HG03108 (cell line): ENCODE measurements around the gene STEAP2.

ENCODE experiments used
- ATAC-seq: cut with Tn5 transposase; IDR thresholded peaks from one replicate; pipeline ENCODE4 v1.9.1; 2021; ENCODE audit warnings: moderate library complexity; ENCODE audit not compliant: unreplicated experiment

STEAP2 gene

DNA sequence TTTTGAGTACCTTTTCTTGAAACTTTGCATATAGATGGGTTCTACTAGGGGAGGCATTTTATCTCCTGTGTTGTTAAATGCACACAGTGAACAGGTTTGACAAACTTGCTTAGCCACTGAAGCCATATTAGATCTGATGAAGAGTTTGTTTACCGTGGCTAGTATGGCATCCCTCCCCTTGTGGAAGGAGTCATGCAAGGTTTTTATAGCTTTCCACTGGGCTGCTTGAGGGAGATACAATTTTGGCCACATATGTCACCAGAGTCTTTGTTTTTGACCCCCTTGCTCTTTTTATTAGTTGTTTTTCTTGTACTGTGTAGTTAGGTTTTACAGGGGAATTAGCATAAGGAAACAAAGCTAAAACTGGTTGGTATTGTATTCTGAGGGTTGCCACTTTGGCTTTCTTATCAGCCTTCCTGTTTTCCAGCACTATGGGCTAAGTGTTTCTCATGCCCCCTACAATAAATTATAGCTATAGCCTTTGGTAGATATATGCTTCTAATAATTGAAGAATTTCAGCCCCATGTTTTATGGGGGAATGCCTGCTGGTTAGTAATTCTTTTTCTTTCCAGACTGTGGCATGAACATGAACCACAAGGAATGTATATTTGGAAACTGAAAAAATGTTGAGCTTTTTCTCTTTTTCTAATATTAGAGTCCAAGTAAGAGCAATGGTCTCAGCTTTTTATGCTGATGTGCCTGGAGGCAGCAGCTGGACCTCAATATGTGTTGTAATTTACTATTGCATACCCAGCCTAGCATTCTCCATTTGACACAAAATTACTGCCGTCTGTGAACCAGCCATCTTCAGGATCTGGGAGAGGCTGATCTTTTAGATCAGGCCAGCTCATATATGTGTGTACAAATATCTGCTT lies 18.4 kb upstream of the STEAP2 start:
- no peak for ATAC-seq

DNA sequence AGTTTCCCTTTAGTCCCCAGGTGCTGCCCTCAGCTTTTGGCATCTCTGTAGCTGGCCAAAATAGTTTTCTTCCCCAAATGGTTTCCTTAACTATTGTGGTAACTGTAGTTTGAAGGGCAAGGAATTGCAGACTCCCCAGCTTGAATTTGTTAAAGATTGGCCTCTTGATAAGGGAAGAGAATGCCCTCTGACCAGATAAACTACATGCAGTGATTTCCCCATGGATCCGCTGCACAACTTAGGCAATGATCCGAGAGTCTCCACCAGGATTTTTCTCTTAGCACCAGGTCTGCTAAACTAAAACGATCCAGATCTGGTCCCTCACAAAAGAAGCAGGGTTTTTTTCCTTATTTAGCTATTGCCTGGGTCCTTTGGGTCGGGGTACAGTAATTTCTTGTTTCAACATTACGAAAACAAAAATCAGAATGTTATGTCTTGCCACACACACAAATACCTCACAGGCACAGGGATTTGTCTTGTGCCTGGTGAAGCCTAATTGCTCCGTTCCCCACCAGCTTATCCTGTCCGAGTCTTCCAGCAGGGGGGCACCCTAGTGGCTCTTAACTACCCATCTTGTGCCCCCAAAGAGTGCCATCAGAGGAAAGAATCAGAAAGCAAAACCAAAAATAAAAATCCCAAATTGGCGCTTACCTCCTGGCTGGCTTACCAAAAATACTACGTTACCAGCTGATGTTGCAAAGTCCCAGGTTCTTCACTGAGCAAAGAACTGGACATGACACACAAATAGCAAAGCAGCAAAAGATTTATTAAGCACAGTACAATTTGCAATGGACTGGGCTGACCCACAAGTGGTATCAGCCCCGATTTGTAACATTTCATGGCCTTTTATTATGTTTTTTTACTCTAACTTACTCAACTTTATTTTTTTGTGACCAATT lies 16.4 kb upstream of the STEAP2 start:
- ATAC-seq = no peak

DNA sequence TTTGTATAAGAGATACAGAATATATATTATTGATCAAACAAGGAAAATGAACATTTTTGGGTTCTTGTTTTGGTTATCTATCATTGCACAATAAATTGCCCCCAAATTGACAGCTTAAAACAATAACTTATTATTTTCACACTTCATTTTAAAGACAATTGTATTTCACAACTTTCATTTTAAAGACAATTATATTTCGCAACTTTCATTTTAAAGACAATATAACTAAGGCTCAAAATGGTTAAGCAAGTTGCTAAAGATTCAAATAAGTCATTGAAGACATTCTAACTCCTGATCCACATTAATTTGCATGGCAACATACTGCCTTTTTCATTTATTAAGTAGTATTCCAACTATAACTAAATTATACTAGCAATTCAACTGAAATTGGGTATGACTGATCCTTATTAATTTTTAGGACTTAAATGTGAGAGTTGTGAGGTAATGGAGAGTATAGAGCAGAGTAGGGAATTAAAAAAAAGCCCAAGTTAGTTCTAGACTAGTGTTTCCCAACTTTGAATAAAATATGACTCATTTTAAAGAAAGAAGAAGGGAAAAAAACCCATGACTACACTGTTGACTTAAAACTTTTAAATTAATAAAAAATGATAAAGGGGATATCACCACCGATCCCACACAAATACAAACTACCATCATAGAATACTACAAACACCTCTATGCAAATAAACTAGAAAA lies 9.9 kb upstream of the STEAP2 start:
- ATAC-seq = no peak

DNA sequence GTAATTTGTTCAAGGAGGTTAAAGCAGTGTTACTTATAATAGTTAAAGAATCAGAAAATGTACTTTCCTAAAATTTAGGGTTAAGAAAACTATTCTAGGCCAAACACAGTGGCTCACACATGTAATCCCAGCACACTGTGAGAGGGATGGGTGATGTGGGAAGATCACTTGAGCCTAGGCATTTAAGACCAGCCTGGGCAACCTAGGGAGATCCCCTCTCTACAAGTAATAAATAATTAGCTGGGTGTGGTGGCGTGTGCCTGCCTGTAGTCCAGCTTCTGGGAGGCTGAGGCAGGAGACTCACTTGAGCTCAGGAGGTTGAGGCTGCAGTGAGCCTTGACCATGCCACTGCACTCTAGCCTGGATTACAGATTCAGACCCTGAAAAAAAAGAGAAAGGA lies 3.6 kb upstream of the STEAP2 start:
- no peak for ATAC-seq

DNA sequence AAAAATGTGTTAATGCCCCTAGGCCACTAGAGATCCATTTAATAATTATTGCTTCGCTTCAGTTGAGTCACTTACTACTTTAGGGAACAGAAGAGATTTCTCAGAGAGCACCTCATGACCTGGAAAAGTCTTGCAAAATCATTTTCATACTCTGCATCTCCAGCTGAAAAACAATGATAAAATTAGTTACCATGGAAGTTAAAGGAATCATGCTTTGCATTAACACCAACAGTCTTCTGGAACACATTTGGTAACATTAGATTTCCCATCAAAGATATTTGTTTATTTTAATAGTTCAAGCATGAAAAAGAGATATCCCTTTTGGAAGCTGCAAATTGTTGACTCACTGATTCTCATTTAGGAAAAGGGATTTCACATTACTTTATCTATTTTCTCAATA lies 1.8 kb upstream of the STEAP2 start:
- ATAC-seq = no peak

DNA sequence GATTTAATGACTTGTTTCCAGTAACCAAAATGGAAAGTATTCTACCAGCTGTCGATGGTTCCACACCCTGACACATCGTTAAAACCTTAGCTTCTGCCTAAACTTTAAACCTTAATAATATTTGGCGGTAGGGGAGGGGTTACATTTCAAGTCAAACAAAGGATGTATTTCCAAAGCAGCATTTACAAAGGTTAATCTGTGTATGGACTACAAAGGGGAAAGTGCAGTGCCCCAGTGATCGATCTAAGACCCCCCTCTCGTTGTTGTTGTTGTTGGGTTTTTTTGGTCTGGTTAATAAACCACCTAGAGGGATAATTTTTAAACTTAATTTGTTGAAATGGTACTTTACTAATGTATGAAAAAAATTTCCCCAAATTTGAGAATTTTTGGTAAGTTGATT lies 1.1 kb upstream of the STEAP2 start:
- ATAC-seq = no peak

DNA sequence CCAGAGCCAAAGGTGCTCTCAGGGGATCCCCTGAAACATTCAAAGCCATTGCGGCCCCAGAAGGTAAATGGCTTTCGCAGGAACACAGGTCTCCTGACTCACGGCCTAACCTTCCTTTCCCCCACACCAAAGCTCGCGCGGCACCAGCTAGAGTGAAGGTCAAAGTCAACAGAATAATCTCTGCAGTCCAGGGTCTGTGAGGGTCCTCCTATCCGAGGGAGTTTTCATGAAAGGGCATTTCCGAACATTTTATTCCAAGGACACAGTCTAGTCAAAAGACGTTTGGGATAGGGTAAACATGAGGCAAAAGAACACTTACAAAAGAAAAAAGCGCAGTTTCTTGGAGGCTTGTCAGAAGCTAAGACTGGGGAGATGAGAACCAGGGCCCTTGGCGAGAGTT lies 559 bp upstream of the STEAP2 start:
- ATAC-seq = no peak

DNA sequence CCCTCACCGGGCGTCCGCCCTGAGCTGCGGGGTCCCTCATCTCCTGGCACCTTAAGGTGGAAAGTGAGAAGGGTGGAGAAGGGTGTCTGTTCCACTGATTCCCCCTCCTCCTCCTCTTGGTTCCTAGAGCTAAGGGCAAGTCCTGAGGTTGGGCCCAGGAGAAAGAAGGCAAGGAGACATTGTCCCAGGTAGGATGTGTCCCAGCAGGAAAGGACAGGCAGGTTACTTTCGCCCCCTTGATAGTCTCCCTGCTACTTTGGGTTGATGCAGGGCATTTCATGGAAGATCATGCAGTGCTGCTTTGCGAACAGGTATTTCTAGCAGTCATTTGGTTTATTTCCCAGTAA lies 582 bp downstream of the STEAP2 start:
- no peak for ATAC-seq

DNA sequence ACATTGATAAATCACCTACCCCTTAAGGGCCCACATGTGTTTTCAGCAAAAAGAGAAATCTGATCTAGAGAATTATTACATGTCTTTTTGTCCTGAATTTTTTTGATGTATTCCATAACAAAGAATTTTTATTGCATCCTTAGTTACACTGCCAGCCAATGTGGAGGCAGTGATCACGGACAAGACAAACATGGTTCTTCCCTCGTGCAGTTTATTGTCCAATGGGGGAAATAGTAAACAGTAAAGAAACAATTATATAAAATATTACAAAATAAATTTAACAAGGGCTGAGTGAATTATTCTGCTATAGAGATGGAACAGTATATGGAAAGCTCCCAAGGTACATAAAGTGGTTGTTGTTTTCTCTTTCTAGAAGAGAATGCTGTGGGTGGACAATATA lies 2.0 kb downstream of the STEAP2 start:
- no peak for ATAC-seq

DNA sequence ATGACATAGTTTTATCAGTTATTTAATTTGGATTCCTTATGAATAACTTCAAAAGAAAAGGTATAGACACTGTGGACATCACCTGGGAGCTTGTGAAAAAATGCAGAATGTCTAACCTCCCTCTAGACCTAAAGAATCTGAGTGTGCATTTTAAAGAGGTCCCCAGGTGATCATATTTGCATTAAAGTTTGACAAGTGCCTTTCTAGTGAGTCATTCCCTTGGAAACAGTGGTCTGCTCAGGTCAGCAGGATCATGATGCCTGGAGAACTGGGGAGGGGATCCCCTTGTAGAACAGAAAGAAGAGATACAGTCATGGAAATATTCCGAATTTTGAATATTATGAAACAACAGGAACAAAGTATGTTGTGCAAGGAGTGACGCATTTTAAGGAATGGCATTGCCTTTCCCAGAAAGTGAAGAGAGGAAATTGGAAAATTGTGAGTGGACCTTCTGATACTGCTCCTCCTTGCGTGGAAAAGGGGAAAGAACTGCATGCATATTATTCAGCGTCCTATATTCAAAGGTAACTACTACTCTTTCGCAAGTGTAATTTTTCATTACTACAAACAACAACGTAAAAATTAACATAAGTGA lies 4.6 kb downstream of the STEAP2 start:
- ATAC-seq = no peak

DNA sequence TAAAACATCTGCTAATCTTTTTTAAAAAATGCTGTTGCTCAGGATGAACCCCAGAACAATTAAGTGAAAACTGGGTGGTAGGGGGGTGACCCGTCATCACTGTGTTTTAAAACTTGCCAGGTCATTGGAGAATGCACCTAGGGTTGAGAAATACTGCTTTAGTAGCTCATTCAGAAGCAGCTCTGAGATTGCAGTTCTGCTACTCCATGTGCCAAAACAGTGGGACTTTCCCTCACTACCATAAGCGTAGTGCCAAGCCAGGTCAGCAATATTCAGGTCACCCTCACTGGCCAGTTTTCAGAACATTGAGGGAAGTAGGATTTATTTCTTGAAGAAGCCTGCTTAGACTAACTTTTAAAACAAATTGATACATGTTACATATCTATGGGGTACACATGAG lies 5.2 kb downstream of the STEAP2 start:
- ATAC-seq = no peak

DNA sequence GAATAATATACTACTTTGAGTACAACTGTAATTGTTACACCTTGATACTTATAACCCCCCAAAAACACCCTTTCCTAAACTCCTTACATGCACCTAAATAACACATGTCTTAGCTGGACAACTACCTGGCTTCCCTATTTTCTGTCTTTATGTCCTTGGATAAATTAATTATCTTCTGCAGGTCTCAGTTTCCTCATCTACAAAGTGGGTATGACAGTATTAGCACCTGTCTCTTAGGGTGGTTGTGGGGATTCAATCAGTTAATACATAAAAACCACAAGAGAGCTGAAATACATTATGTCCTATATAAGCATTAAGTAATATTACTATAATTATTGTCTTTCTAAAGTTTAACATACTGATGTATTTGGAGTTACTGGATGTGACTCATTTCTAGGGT lies 10.8 kb downstream of the STEAP2 start:
- no peak for ATAC-seq

DNA sequence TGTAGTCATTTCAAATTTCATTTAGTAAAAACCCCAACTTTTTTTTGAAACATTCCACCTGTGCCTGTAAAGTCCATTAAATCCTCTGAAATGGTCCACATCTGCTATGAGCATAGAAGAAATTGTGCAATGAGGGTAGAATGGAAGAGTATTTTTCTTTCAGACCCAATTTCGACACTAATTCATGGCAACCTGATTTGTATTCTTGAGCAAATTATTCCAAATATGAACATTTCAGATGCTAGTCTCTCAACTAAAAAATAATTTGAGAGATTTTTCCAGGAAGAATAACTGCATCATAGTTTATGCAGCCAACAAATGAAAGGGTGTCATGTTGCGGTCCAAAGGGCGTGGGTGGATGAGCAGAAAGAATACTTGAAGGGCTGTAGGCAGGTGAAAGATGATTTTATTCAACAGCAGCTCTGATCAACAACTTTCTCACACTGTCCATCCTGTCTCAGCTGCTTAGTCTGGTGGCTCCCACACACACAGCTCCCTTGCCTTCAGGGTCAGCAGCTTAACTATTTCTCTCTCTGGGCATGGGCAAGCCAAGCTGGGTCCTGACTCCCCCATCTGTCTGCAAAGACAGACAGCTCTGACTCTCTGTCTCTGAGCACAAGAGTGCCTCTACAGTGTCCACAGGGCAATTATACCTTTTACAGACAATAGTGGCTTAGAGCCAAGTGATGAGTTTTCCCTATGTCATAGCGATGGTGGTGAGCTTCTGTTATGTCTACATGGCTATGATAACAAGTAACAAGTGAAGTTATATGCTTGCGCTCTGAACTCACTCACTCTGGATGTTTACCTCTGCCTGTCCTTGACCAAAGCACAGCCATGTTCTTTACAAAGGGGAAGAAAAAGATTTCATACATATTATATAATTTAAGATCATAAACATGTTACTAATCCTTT lies 11.5 kb downstream of the STEAP2 start:
- no peak for ATAC-seq

DNA sequence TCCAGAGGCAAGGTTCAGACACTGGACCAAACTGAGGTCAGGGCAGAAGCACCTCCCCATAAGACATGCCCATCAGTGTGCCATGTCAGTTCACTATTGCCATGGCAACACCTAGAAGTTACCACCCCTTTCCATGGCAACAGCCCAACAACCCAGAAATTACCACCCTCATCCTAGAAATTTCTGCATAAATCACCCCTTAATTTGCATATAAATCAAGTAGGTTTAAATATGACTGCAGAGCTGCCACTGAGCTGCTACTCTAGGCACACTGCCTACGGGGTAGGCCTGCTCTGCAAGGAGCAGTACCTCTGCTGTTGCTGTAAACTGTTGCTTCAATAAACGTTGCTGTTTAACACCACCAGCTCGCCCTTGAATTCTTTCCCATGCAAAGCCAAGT lies 12.7 kb downstream of the STEAP2 start:
- ATAC-seq = no peak

DNA sequence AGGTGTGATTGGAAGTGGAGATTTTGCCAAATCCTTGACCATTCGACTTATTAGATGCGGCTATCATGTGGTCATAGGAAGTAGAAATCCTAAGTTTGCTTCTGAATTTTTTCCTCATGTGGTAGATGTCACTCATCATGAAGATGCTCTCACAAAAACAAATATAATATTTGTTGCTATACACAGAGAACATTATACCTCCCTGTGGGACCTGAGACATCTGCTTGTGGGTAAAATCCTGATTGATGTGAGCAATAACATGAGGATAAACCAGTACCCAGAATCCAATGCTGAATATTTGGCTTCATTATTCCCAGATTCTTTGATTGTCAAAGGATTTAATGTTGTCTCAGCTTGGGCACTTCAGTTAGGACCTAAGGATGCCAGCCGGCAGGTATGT lies 13.6 kb downstream of the STEAP2 start:
- no peak for ATAC-seq

DNA sequence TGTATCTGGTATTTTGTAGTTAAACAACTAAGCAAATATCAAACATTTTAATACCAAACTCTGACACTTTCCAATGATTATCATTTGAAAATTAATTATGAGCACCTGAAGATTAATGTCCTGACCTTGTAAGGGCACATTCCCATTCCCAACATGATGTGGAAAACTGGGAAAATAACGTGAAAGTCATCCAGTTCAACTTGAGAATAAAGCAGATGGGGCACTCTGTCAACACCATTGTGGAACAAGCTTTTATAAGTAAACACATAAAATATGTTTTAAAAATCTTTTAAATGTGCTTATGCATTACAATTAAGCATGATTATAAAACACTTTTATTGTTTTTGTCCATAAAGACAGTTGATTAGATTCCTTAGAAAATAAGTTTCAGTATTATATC lies 14.1 kb downstream of the STEAP2 start:
- ATAC-seq = no peak

DNA sequence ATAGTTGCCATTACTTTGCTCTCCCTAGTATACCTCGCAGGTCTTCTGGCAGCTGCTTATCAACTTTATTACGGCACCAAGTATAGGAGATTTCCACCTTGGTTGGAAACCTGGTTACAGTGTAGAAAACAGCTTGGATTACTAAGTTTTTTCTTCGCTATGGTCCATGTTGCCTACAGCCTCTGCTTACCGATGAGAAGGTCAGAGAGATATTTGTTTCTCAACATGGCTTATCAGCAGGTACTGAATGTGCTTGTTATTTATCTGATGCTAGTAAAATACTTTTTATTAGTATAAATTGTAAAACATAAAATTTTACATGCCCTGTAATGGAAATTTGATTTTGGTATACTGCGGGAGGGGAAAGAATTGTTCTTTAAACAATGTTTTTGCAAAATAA lies 15.7 kb downstream of the STEAP2 start:
- no peak for ATAC-seq

DNA sequence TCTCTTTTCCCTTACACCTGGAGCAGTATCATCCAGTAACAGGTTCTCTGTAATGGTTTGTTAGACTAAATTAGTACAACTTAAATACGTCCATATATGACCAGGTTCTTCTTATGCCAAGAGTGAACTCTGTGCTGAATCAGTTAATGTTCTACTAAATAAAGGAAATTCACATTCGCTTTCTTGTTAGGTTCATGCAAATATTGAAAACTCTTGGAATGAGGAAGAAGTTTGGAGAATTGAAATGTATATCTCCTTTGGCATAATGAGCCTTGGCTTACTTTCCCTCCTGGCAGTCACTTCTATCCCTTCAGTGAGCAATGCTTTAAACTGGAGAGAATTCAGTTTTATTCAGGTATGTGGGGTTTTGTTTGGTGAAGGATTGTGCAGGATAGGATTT lies 18.1 kb downstream of the STEAP2 start:
- ATAC-seq = no peak

DNA sequence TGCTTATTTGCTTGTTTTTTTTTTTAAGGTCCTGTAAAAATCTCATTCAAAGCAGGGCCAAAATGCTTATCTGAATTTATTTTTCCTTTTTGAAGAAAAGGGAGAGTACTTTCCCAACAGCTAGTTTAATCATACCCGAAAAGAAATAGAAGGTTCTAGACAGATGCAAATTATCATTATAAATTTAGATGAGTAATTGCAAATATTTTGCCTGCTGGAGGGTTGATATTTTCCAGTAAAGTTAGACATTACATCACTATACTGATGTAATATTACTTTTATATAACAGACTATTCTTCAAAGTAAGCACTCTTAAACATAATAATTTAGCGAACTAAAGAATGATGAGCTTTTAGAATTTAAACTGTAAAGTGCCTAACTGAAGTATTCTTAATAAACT lies 19.3 kb downstream of the STEAP2 start:
- ATAC-seq = no peak

DNA sequence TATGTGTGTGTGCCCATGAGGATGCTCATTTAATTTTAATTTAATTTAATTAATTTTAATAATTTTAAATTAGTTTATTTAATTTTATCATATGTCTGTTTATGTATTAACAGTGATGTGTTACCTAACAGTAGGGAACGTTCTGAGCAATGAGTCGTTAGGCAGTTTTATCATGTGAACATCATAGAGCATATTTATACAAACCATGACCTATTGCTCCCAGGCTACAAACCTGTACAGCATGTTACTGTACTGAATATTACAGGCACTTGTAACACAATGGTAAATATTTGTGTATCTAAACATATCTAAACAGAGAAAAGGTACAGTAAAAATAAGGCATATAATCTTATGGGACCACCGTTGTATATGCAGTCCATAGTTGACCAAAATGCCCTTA lies 19.8 kb downstream of the STEAP2 start:
- no peak for ATAC-seq
